ENCODE results near the gene IL17RB. TPM values are rescaled to one million over a fixed set of nuclear protein-coding genes. Genes with fewer than 3 reads are reported as not detected.

Gene IL17RB
- total RNA-seq, 2 experiments from 2014 or later, result 0.57 TPM; not detected in 1

DNA sequence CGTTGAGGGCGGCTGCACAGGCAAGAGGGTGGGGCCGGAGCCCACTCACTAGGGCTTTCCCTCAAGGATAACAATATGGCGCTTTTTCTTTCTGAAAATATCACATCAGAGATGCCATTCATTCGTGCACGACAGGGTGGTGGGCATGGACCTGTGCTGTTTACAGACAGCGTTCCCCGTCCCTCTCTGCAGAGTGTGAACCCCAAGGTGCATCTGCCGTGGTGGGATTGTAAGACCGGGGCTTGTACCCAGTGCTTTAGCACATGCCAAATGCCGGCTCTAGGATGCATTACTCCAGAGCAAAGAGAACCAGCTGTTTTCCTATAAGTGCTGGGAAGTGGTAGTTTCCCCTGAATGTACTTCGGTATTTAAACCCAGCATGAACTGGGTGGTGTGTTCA, 37.1 kb upstream of the IL17RB start:
- Histone ChIP-seq H3K4me3 (ENCODE audit: low read depth, low read length, poor library complexity, severe bottlenecking) (no peak overlapping the region), H3K27ac (ENCODE audit: low read depth, low read length, poor library complexity, severe bottlenecking) (no peak overlapping the region), H3K4me2 (ENCODE audit: low read length) (no peak overlapping the region), H3K36me3 (ENCODE audit: insufficient read depth, low read length) (no peaks in the 10 kb centered on the region), H3K9me3 (ENCODE audit: low read length) (no peaks in the 10 kb centered on the region), H4K20me1 (ENCODE audit: insufficient read depth, low read length) (no peaks in the 10 kb centered on the region), H3K79me2 (ENCODE audit: insufficient read depth, low read depth, low read length) (no peaks in the 10 kb centered on the region), H3K9me2 (ENCODE audit: insufficient read depth, low read length) (no peaks in the 10 kb centered on the region), H3K4me1 (ENCODE audit: insufficient read depth, low read length, poor library complexity, severe bottlenecking) (no peaks in the 10 kb centered on the region), H2AFZ (ENCODE audit: low read length) (no peak overlapping the region)
- no peak for DNase-seq (ENCODE audit: low spot score)
- POLR2A ChIA-PET, result no interaction called here
- TF ChIP-seq, protein P1, sequence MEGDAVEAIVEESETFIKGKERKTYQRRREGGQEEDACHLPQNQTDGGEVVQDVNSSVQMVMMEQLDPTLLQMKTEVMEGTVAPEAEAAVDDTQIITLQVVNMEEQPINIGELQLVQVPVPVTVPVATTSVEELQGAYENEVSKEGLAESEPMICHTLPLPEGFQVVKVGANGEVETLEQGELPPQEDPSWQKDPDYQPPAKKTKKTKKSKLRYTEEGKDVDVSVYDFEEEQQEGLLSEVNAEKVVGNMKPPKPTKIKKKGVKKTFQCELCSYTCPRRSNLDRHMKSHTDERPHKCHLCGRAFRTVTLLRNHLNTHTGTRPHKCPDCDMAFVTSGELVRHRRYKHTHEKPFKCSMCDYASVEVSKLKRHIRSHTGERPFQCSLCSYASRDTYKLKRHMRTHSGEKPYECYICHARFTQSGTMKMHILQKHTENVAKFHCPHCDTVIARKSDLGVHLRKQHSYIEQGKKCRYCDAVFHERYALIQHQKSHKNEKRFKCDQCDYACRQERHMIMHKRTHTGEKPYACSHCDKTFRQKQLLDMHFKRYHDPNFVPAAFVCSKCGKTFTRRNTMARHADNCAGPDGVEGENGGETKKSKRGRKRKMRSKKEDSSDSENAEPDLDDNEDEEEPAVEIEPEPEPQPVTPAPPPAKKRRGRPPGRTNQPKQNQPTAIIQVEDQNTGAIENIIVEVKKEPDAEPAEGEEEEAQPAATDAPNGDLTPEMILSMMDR (conservative IDR thresholded peaks at IDR 0.05; ENCODE audit: low read length), result no peak
- no peak for TF ChIP-seq EZH2phosphoT487 (IDR thresholded peaks at IDR 0.05; ENCODE audit: borderline replicate concordance, low read depth, low read length)
- intact Hi-C loops (cut with micrococcal nuclease; ENCODE audit: unreplicated experiment), result no loop called here
- CTCF ChIA-PET (ENCODE audit: unreplicated experiment), result no interaction called here
- no TSS peak for BruUV-seq (replicated peaks)

DNA sequence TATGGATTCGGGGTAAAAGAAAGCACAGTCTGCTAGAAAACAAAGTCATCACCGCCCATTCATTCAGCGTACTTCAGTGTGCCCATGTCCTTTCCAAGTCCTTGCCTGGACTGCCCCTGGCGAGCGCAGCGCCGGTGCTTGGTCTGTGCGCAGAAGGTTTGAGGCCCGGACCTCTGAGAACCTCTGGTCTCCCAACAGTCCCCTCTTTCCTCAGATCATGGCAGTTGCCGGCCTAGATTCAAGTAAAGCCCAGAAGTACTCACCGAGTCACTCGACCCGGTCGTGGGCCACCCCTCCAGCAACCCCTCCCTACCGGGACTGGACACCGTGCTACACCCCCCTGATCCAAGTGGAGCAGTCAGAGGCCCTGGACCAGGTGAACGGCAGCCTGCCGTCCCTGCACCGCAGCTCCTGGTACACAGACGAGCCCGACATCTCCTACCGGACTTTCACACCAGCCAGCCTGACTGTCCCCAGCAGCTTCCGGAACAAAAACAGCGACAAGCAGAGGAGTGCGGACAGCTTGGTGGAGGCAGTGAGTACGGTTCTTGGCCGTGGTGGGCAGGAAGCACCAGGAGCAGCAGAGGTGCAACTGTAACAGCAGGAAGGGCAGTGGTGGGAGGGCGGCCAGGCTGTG, 36.5 kb upstream of the IL17RB start:
- Histone ChIP-seq H3K9me2 (ENCODE audit: insufficient read depth, low read length) (no peaks in the 10 kb centered on the region), H3K79me2 (ENCODE audit: insufficient read depth, low read depth, low read length) (no peaks in the 10 kb centered on the region), H3K36me3 (ENCODE audit: insufficient read depth, low read length) (no peaks in the 10 kb centered on the region), H3K9me3 (ENCODE audit: low read length) (no peaks in the 10 kb centered on the region), H4K20me1 (ENCODE audit: insufficient read depth, low read length) (no peaks in the 10 kb centered on the region), H3K4me2 (ENCODE audit: low read length) (no peak overlapping the region), H2AFZ (ENCODE audit: low read length) (no peak overlapping the region), H3K4me1 (ENCODE audit: insufficient read depth, low read length, poor library complexity, severe bottlenecking) (no peaks in the 10 kb centered on the region), H3K27ac (ENCODE audit: low read depth, low read length, poor library complexity, severe bottlenecking) (no peak overlapping the region), H3K4me3 (ENCODE audit: low read depth, low read length, poor library complexity, severe bottlenecking) (no peak overlapping the region)
- no TSS peak for BruUV-seq (replicated peaks)
- intact Hi-C loops (cut with micrococcal nuclease; ENCODE audit: unreplicated experiment), result no loop called here
- POLR2A ChIA-PET, result no interaction called here
- TF ChIP-seq, protein P1 (conservative IDR thresholded peaks at IDR 0.05; ENCODE audit: low read length), result no peak
- TF ChIP-seq EZH2phosphoT487 (IDR thresholded peaks at IDR 0.05; ENCODE audit: borderline replicate concordance, low read depth, low read length), result no peak
- no peak for DNase-seq (ENCODE audit: low spot score)
- CTCF ChIA-PET (ENCODE audit: unreplicated experiment), result no interaction called here

DNA sequence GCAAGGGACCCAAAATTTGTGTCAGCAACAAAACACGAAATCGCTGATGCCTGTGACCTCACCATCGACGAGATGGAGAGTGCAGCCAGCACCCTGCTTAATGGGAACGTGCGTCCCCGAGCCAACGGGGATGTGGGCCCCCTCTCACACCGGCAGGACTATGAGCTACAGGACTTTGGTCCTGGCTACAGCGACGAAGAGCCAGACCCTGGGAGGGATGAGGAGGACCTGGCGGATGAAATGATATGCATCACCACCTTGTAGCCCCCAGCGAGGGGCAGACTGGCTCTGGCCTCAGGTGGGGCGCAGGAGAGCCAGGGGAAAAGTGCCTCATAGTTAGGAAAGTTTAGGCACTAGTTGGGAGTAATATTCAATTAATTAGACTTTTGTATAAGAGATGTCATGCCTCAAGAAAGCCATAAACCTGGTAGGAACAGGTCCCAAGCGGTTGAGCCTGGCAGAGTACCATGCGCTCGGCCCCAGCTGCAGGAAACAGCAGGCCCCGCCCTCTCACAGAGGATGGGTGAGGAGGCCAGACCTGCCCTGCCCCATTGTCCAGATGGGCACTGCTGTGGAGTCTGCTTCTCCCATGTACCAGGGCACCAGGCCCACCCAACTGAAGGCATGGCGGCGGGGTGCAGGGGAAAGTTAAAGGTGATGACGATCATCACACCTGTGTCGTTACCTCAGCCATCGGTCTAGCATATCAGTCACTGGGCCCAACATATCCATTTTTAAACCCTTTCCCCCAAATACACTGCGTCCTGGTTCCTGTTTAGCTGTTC, 35.0 kb upstream of the IL17RB start:
- no peak overlapping the region for H3K4me2 ChIP-seq (ENCODE audit: low read length)
- H2AFZ ChIP-seq (ENCODE audit: low read length), result no peak overlapping the region
- BruUV-seq (replicated peaks), result no TSS peak
- H3K27ac ChIP-seq (ENCODE audit: low read depth, low read length, poor library complexity, severe bottlenecking), result no peak overlapping the region
- H3K9me2 ChIP-seq (ENCODE audit: insufficient read depth, low read length), result no peaks in the 10 kb centered on the region
- intact Hi-C loops (cut with micrococcal nuclease; ENCODE audit: unreplicated experiment), result no loop called here
- ChIA-PET CTCF (ENCODE audit: unreplicated experiment) (no interaction called here), POLR2A (interaction anchor here (0.6 to 0.7 kb wide), 3 partner anchors 90 to 240 kb away, joined by 3 to 7 read pairs (median 3); no protein-coding TSS in a partner anchor)
- H4K20me1 ChIP-seq (ENCODE audit: insufficient read depth, low read length), result no peaks in the 10 kb centered on the region
- H3K9me3 ChIP-seq (ENCODE audit: low read length), result no peaks in the 10 kb centered on the region
- H3K36me3 ChIP-seq (ENCODE audit: insufficient read depth, low read length), result no peaks in the 10 kb centered on the region
- TF ChIP-seq, protein P1 (conservative IDR thresholded peaks at IDR 0.05; ENCODE audit: low read length), result no peak
- no peak for TF ChIP-seq EZH2phosphoT487 (IDR thresholded peaks at IDR 0.05; ENCODE audit: borderline replicate concordance, low read depth, low read length)
- no peak for DNase-seq (ENCODE audit: low spot score)
- H3K4me1 ChIP-seq (ENCODE audit: insufficient read depth, low read length, poor library complexity, severe bottlenecking), result no peaks in the 10 kb centered on the region
- no peaks in the 10 kb centered on the region for H3K79me2 ChIP-seq (ENCODE audit: insufficient read depth, low read depth, low read length)
- no peak overlapping the region for H3K4me3 ChIP-seq (ENCODE audit: low read depth, low read length, poor library complexity, severe bottlenecking)

Data from OCI-LY7 (cell line).